K562 (cell line): ENCODE data around the gene CHST8.

Source experiments
- BRD9 ChIP-seq: fragments of 450-650 bp; IDR thresholded peaks from 2 replicates; pipeline ENCODE4 v1.6.1; 2018; ENCODE audit warnings: low read depth; ENCODE audit not compliant: partially characterized antibody
- CHD4 ChIP-seq: fragments of 200-600 bp; sonication (generic); IDR thresholded peaks from 3 replicates; pipeline ENCODE4 v1.6.1; 2012; ENCODE audit warnings: low read depth, mild to moderate bottlenecking, mixed read lengths, low read length, inconsistent platforms; ENCODE audit not compliant: insufficient read depth, insufficient replicate concordance, poor library complexity, severe bottlenecking
- CTCF ChIP-seq, 3 experiments: IDR thresholded peaks in 2 of 3; conservative IDR thresholded peaks in 1 of 3; 2 replicates each; pipeline ENCODE4 v1.5.1; 2011 to 2012; ENCODE audit warnings: low read length in 3 of 3, mild to moderate bottlenecking in 3 of 3, control low read depth in 2 of 3, improper control_type of control experiment in 1 of 3, inconsistent platforms in 1 of 3, low read depth in 1 of 3, mixed read lengths in 1 of 3, moderate library complexity in 1 of 3; ENCODE audit not compliant: insufficient read depth in 2 of 3
- KLF13 ChIP-seq: fragments of 450-650 bp; IDR thresholded peaks from 2 replicates; pipeline ENCODE4 v1.6.1; 2016; ENCODE audit warnings: missing genetic modification characterization, low read depth, mild to moderate bottlenecking, missing compliant biosample characterization, moderate library complexity, borderline replicate concordance
- MEF2D ChIP-seq: conservative IDR thresholded peaks from 2 replicates; pipeline ENCODE4 v1.6.1; 2016; ENCODE audit warnings: low read depth, missing genetic modification characterization, missing compliant biosample characterization
- ZBTB26 ChIP-seq: fragments of 450-650 bp; formaldehyde crosslinking; IDR thresholded peaks from 2 replicates; pipeline ENCODE4 v1.4.0; 2022; ENCODE audit warnings: missing genetic modification characterization
- ZC3H11A ChIP-seq: IDR thresholded peaks from 2 replicates; pipeline ENCODE4 v1.6.1; 2012; ENCODE audit warnings: low read depth, low read length, improper control_type of control experiment
- ZKSCAN3 ChIP-seq: fragments of 250-450 bp; sonication (Bioruptor Pico); IDR thresholded peaks from 2 replicates; pipeline ENCODE4 v1.4.0; 2020
- ZNF263 ChIP-seq: sonication (generic); formaldehyde crosslinking; IDR thresholded peaks from 2 replicates; pipeline ENCODE4 v1.8.0; 2022; ENCODE audit warnings: mild to moderate bottlenecking, missing genetic modification reagents, borderline replicate concordance
- ZNF592 ChIP-seq: fragments of 450-650 bp; IDR thresholded peaks from 2 replicates; pipeline ENCODE4 v1.6.1; 2017; ENCODE audit warnings: antibody characterized with exemption, mild to moderate bottlenecking

GRCh38 chr19:33606556-33606955 lies 15.2 kb upstream of the CHST8 start:
- no peak for TF ChIP-seq MEF2D (tag)
- no peak for TF ChIP-seq CTCF (IDR thresholded peaks at IDR 0.05 in 2 of 3, conservative IDR thresholded peaks at IDR 0.05 in 1 of 3; ENCODE audit: insufficient read depth in 2 of 3, low read depth in 1 of 3, low read length in 3 of 3)
- TF ChIP-seq ZNF592: no peak
- no peak for TF ChIP-seq ZNF263
- TF ChIP-seq ZKSCAN3 (CRISPR knock-in tag): no peak
- no peak for TF ChIP-seq CHD4
- no peak for TF ChIP-seq ZC3H11A
- no peak for TF ChIP-seq BRD9
- TF ChIP-seq KLF13: no peak
- no peak for TF ChIP-seq ZBTB26 (CRISPR knock-in tag)
